ENCODE results near the gene DHX38.

DHX38 gene

DNA sequence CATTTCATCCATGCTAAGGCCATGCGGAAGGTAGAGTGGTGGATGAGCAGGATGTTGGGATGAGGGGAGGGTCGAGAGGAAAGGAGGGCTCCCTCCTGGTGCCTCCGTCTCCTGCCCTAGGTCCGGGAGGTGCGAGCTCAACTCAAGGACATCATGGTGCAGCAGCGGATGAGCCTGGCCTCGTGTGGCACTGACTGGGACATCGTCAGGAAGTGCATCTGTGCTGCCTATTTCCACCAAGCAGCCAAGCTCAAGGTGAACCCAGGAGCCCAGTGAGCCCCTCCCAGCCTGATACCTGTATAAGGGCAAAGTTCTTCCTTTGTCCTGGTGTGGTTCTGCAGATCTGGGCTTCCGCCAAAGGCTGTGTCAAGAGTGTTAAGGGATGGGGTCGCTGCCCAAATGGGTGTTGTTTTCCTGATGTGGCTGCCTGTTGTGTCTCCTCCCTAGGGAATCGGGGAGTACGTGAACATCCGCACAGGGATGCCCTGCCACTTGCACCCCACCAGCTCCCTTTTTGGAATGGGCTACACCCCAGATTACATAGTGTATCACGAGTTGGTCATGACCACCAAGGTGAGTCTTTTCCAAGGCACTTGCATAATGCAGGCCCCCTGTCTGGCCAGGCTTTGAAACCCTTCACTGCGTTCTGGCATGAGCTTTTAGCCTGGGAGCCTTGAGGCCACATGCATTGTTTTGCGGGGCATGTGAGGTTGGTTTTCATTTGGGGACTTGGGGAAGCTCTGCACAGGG lies 14.9 kb downstream of the DHX38 start:
- peaks cover 94% of the 10 kb centered on the region for H3K36me3 ChIP-seq (ENCODE audit: insufficient read depth, low read length)
- H3K79me2 ChIP-seq (ENCODE audit: insufficient read depth, low read length) = no peaks in the 10 kb centered on the region
- TF ChIP-seq CTCF (conservative IDR thresholded peaks at IDR 0.05; ENCODE audit: low read length) (no peak), EZH2phosphoT487 (IDR thresholded peaks at IDR 0.05; ENCODE audit: borderline replicate concordance) (no peak)
- H3K4me1 ChIP-seq (ENCODE audit: insufficient read depth, low read length, poor library complexity, severe bottlenecking) = no peaks in the 10 kb centered on the region
- H3K9me3 ChIP-seq (ENCODE audit: insufficient read depth, low read depth, low read length) = no peaks in the 10 kb centered on the region
- no peak overlapping the region for H3K4me2 ChIP-seq (ENCODE audit: low read depth, low read length, poor library complexity, severe bottlenecking)
- H2AFZ ChIP-seq (ENCODE audit: low read length) = no peak overlapping the region
- no peaks in the 10 kb centered on the region for H3K9me2 ChIP-seq (replicated peaks; ENCODE audit: low read depth, low read length)
- H3F3A ChIP-seq (ENCODE audit: low read depth) = no peaks in the 10 kb centered on the region
- H4K20me1 ChIP-seq (ENCODE audit: insufficient read depth, low read length, poor library complexity, severe bottlenecking) = no peaks in the 10 kb centered on the region
- no peaks in the 10 kb centered on the region for H3K27me3 ChIP-seq (ENCODE audit: insufficient read depth, low read length, poor library complexity, severe bottlenecking)
- no peak overlapping the region for H3K4me3 ChIP-seq (ENCODE audit: low read length, poor library complexity, severe bottlenecking)
- H3K9ac ChIP-seq (ENCODE audit: low read depth, low read length, poor library complexity, severe bottlenecking) = no peak overlapping the region

GRCh38 chr16:72109300-72109699 lies 15.7 kb downstream of the DHX38 start:
- H3K4me3 ChIP-seq (ENCODE audit: low read length, poor library complexity, severe bottlenecking) = no peak overlapping the region
- peaks cover 86% of the 10 kb centered on the region for H3K36me3 ChIP-seq (ENCODE audit: insufficient read depth, low read length)
- H3K9me2 ChIP-seq (replicated peaks; ENCODE audit: low read depth, low read length) = no peaks in the 10 kb centered on the region
- H3K27me3 ChIP-seq (ENCODE audit: insufficient read depth, low read length, poor library complexity, severe bottlenecking) = no peaks in the 10 kb centered on the region
- no peak overlapping the region for H3K9ac ChIP-seq (ENCODE audit: low read depth, low read length, poor library complexity, severe bottlenecking)
- H4K20me1 ChIP-seq (ENCODE audit: insufficient read depth, low read length, poor library complexity, severe bottlenecking) = no peaks in the 10 kb centered on the region
- no peaks in the 10 kb centered on the region for H3K4me1 ChIP-seq (ENCODE audit: insufficient read depth, low read length, poor library complexity, severe bottlenecking)
- H3K4me2 ChIP-seq (ENCODE audit: low read depth, low read length, poor library complexity, severe bottlenecking) = no peak overlapping the region
- no peak overlapping the region for H2AFZ ChIP-seq (ENCODE audit: low read length)
- H3F3A ChIP-seq (ENCODE audit: low read depth) = no peaks in the 10 kb centered on the region
- no peaks in the 10 kb centered on the region for H3K9me3 ChIP-seq (ENCODE audit: insufficient read depth, low read depth, low read length)
- H3K79me2 ChIP-seq (ENCODE audit: insufficient read depth, low read length) = no peaks in the 10 kb centered on the region
- TF ChIP-seq EZH2phosphoT487 (IDR thresholded peaks at IDR 0.05; ENCODE audit: borderline replicate concordance) (no peak), CTCF (conservative IDR thresholded peaks at IDR 0.05; ENCODE audit: low read length) (no peak)

- Histone ChIP-seq H3K9me2 (replicated peaks; ENCODE audit: low read depth, low read length) (no peaks in the 10 kb centered on the region), H3K27me3 (ENCODE audit: insufficient read depth, low read length, poor library complexity, severe bottlenecking) (no peaks in the 10 kb centered on the region), H3K4me1 (ENCODE audit: insufficient read depth, low read length, poor library complexity, severe bottlenecking) (no peaks in the 10 kb centered on the region), H3F3A (ENCODE audit: low read depth) (no peaks in the 10 kb centered on the region), H2AFZ (ENCODE audit: low read length) (no peak overlapping the region), H3K79me2 (ENCODE audit: insufficient read depth, low read length) (no peaks in the 10 kb centered on the region), H3K4me2 (ENCODE audit: low read depth, low read length, poor library complexity, severe bottlenecking) (no peak overlapping the region), H3K36me3 (ENCODE audit: insufficient read depth, low read length) (peaks cover 78% of the 10 kb centered on the region), H3K9me3 (ENCODE audit: insufficient read depth, low read depth, low read length) (no peaks in the 10 kb centered on the region), H3K4me3 (ENCODE audit: low read length, poor library complexity, severe bottlenecking) (no peak overlapping the region), H3K9ac (ENCODE audit: low read depth, low read length, poor library complexity, severe bottlenecking) (no peak overlapping the region), H4K20me1 (ENCODE audit: insufficient read depth, low read length, poor library complexity, severe bottlenecking) (no peaks in the 10 kb centered on the region)
- TF ChIP-seq EZH2phosphoT487 (IDR thresholded peaks at IDR 0.05; ENCODE audit: borderline replicate concordance) (no peak), CTCF (conservative IDR thresholded peaks at IDR 0.05; ENCODE audit: low read length) (no peak)
Measured at GRCh38 chr16:72109966-72110530, 16.4 kb downstream of the DHX38 start.

Measured in Loucy (cell line).